K562 (cell line): ENCODE results near the gene AP1M2. TPM values are rescaled to one million over a fixed set of nuclear protein-coding genes. Genes with fewer than 3 reads are reported as not detected.

ENCODE experiments used
- ATAC-seq: fragments of 200-7000 bp; cut with Tn5 transposase; 3 replicates; pipeline ENCODE4 v1.9.1; 2020; ENCODE audit warnings: moderate library complexity
- BruUV-seq: library from RNA; stranded (reverse); fragments of 400-500 nt; replicated peaks from 2 replicates; lab custom pipeline; 2021; lab: Mats Ljungman, UMichigan
- CTCF ChIA-PET: fragments of 300-600 bp; formaldehyde crosslinking; extraction: SDS; loops from one replicate; lab custom pipeline; 2021; ENCODE audit warnings: low intra/inter-chr PET ratio; lab: Yijun Ruan, JAX
- POLR2A ChIA-PET: fragments of 300-600, 350-650 bp; sonication (Branson Sonifier 250); formaldehyde crosslinking; extraction: SDS; loops from one replicate; lab custom pipeline; 2021; ENCODE audit warnings: antibody characterized with exemption, inconsistent platforms; lab: Yijun Ruan, JAX
- DNase-seq, 4 experiments: peaks; one replicate each; pipeline versions ENCODE4 v3.0.0 to v3.0.0-alpha.2; 2011 to 2018; ENCODE audit warnings: low spot score in 3 of 4, mixed read lengths in 3 of 4; ENCODE audit errors: extremely low read depth in 1 of 4
- FAIRE-seq: peaks from 2 replicates; lab custom pipeline; 2011; peaks lifted over from hg19 to GRCh38; lab: Jason Lieb, UNC
- H2AFZ ChIP-seq: 2 replicates; pipeline ENCODE4 v1.6.0; 2011; ENCODE audit warnings: low read depth, low read length, control low read depth, inconsistent platforms
- H3K27ac ChIP-seq: fragments of 200-600 bp; 3 replicates; pipeline ENCODE4 v1.8.0; 2011; ENCODE audit warnings: low read depth, mild to moderate bottlenecking, control low read depth, inconsistent platforms, low read length, moderate library complexity, mixed read lengths; ENCODE audit errors: extremely low read depth
- H3K27me3 ChIP-seq, 2 experiments: fragments of 300-600 bp in 1 of 2; 2 replicates in 1 of 2; 3 replicates in 1 of 2; pipeline versions ENCODE4 v1.6.0 to v1.8.0; 2011; ENCODE audit warnings: inconsistent platforms in 2 of 2, low read length in 2 of 2, mild to moderate bottlenecking in 1 of 2, mixed read lengths in 1 of 2, moderate library complexity in 1 of 2; ENCODE audit not compliant: control insufficient read depth in 2 of 2, insufficient read depth in 2 of 2
- H3K36me3 ChIP-seq: fragments of 300-600 bp; 3 replicates; pipeline ENCODE4 v1.8.0; 2011; ENCODE audit warnings: mild to moderate bottlenecking, low read length, inconsistent platforms; ENCODE audit not compliant: control insufficient read depth, insufficient read depth
- H3K4me1 ChIP-seq, 2 experiments: fragments of 200-600 bp in 1 of 2; replicated peaks in 1 of 2; 2 replicates in 1 of 2; 3 replicates in 1 of 2; pipeline versions ENCODE4 v1.5.1 to v1.8.0; 2011; ENCODE audit warnings: inconsistent platforms in 2 of 2, low read length in 2 of 2, mild to moderate bottlenecking in 1 of 2, mixed read lengths in 1 of 2, moderate library complexity in 1 of 2; ENCODE audit not compliant: control insufficient read depth in 2 of 2, insufficient read depth in 2 of 2
- H3K4me2 ChIP-seq: 2 replicates; pipeline ENCODE4 v1.6.1; 2011; ENCODE audit warnings: low read length, control low read depth, inconsistent platforms, mixed read lengths; ENCODE audit not compliant: insufficient read depth
- H3K4me3 ChIP-seq: fragments of 200-600 bp; sonication (generic), shearing (Covaris generic); 2 replicates; pipeline ENCODE4 v1.5.1; 2016; ENCODE audit warnings: control low read depth, inconsistent platforms
- H3K79me2 ChIP-seq: fragments of 200-600 bp; 3 replicates; pipeline ENCODE4 v1.8.0; 2011; ENCODE audit warnings: low read length, inconsistent platforms; ENCODE audit not compliant: control insufficient read depth, insufficient read depth
- H3K9ac ChIP-seq, 2 experiments: 2 replicates each; pipeline versions ENCODE4 v1.6.0 to v1.6.1; 2011; ENCODE audit warnings: low read depth in 2 of 2, low read length in 2 of 2, control low read depth in 1 of 2, inconsistent platforms in 1 of 2, mild to moderate bottlenecking in 1 of 2, mixed read lengths in 1 of 2; ENCODE audit not compliant: insufficient read depth in 1 of 2
- H3K9me1 ChIP-seq: one replicate; pipeline ENCODE4 v1.6.0; 2011; ENCODE audit warnings: inconsistent platforms, mild to moderate bottlenecking, low read length, moderate library complexity; ENCODE audit not compliant: control insufficient read depth, insufficient read depth
- H3K9me3 ChIP-seq: replicated peaks from 2 replicates; pipeline ENCODE4 v1.5.1; 2011; ENCODE audit warnings: low read depth, low read length, inconsistent platforms; ENCODE audit not compliant: control insufficient read depth, insufficient read depth
- H4K20me1 ChIP-seq: replicated peaks from 2 replicates; pipeline ENCODE4 v1.6.1; 2011; ENCODE audit warnings: low read length, inconsistent platforms, mixed read lengths; ENCODE audit not compliant: control insufficient read depth, insufficient read depth
- CBFA2T2 ChIP-seq: fragments of 450-650 bp; conservative IDR thresholded peaks from 2 replicates; pipeline ENCODE4 v1.6.1; 2017; ENCODE audit warnings: mild to moderate bottlenecking
- FOS ChIP-seq: IDR thresholded peaks from 3 replicates; pipeline ENCODE4 v1.6.1; 2011; ENCODE audit not compliant: insufficient read length; ENCODE audit errors: extremely low read depth
- KLF1 ChIP-seq: fragments of 450-650 bp; IDR thresholded peaks from 2 replicates; pipeline ENCODE4 v1.6.1; 2016; ENCODE audit warnings: missing genetic modification characterization, missing compliant biosample characterization
- MCM2 ChIP-seq: fragments of 450-650 bp; IDR thresholded peaks from 2 replicates; pipeline ENCODE4 v1.6.1; 2017; ENCODE audit warnings: low read depth, mild to moderate bottlenecking
- MCM5 ChIP-seq: fragments of 450-650 bp; IDR thresholded peaks from 2 replicates; pipeline ENCODE4 v1.6.1; 2016; ENCODE audit warnings: low read depth
- POLR2A ChIP-seq: fragments of 450-650 bp; conservative IDR thresholded peaks from 2 replicates; pipeline ENCODE4 v1.6.1; 2016
- POLR2AphosphoS2 ChIP-seq: IDR thresholded peaks from 2 replicates; pipeline ENCODE4 v1.6.1; 2012; ENCODE audit warnings: low read length, improper control_type of control experiment
- POLR2AphosphoS5 ChIP-seq: IDR thresholded peaks from 2 replicates; pipeline ENCODE4 v1.6.1; 2011; ENCODE audit warnings: mild to moderate bottlenecking, low read depth, low read length, moderate library complexity; ENCODE audit not compliant: control insufficient read depth, insufficient read depth
- POLR2G ChIP-seq: fragments of 200-400 bp; formaldehyde crosslinking; IDR thresholded peaks from 2 replicates; pipeline ENCODE4 v1.6.1; 2017; ENCODE audit warnings: low read depth, mild to moderate bottlenecking, antibody characterized with exemption, low read length, moderate library complexity
- RBFOX2 ChIP-seq: fragments of 200-400 bp; formaldehyde crosslinking; IDR thresholded peaks from 2 replicates; pipeline ENCODE4 v1.6.1; 2017; ENCODE audit warnings: low read depth, mild to moderate bottlenecking, low read length, moderate library complexity
- RBM25 ChIP-seq: fragments of 200-400 bp; formaldehyde crosslinking; IDR thresholded peaks from 2 replicates; pipeline ENCODE4 v1.6.1; 2018; ENCODE audit warnings: low read length, low read depth, moderate library complexity; ENCODE audit not compliant: severe bottlenecking
- SUPT5H ChIP-seq: fragments of 450-650 bp; IDR thresholded peaks from 2 replicates; pipeline ENCODE4 v1.6.1; 2016
- XRCC5 ChIP-seq: fragments of 200-400 bp; formaldehyde crosslinking; IDR thresholded peaks from 2 replicates; pipeline ENCODE4 v1.6.1; 2017; ENCODE audit warnings: low read depth, mild to moderate bottlenecking, low read length
- ZBTB7A ChIP-seq: IDR thresholded peaks from 2 replicates; pipeline ENCODE4 v1.6.1; 2011; ENCODE audit warnings: low read depth, mild to moderate bottlenecking, low read length, moderate library complexity, borderline replicate concordance; ENCODE audit not compliant: control insufficient read depth
- ZKSCAN8 ChIP-seq: fragments of 200-800 bp; sonication (Bioruptor generic); IDR thresholded peaks from 2 replicates; pipeline ENCODE4 v1.6.1; 2016; ENCODE audit warnings: missing genetic modification characterization, missing compliant biosample characterization
- ZNF175 ChIP-seq: fragments of 200-800 bp; sonication (Bioruptor generic); IDR thresholded peaks from 2 replicates; pipeline ENCODE4 v1.6.1; 2016; ENCODE audit warnings: low read depth, mild to moderate bottlenecking, missing genetic modification characterization, missing compliant biosample characterization
- WGBS: fragments of 100-300 bp; shearing (Covaris generic); methylation state at CpG from one replicate; pipeline ENCODE4 v1.1.6; 2016; ENCODE audit warnings: low coverage, mixed read lengths; ENCODE audit not compliant: insufficient coverage; ENCODE audit errors: missing lambda C conversion rate; 5-methylcytosine and 5-hydroxymethylcytosine counted together
- in situ Hi-C: fragments of 300-500 bp; cut with MboI; formaldehyde crosslinking; loops from 4 replicates; pipeline ENCODE4 v1.15.0; 2018; ENCODE audit warnings: inconsistent platforms, mixed read lengths
- intact Hi-C: fragments of 100-400 bp; cut with micrococcal nuclease; formaldehyde crosslinking; loops from 2 replicates; pipeline ENCODE4 v1.14.2; 2022
- polyA plus RNA-seq, 8 experiments: library from polyadenylated mRNA; depleted of rRNA in 4 of 8; stranded (reverse) in 5 of 8; unstranded in 3 of 8; fragments of >200 nt; fragmentation: Nextera tagmentation in 2 of 8; fragmentation: Illumina TruSeq in 1 of 8; extraction: Ambion mirVana in 2 of 8; extraction: Trizol in 1 of 8; gene quantifications; 2 replicates each; pipeline versions ENCODE4 v1.2.1 to v1.2.3, GENCODE V29; 2011 to 2014; ENCODE audit warnings: inconsistent platforms in 1 of 8, missing spikeins in 1 of 8
- total RNA-seq, 7 experiments: library from RNA; depleted of rRNA in 6 of 7; stranded (reverse); fragments of >200 nt in 6 of 7; fragmentation: Illumina TruSeq in 2 of 7; extraction: Trizol in 2 of 7; gene quantifications; 2 replicates each; pipeline versions ENCODE4 v1.2.1 to v1.2.3, GENCODE V29; 2011 to 2021; ENCODE audit warnings: low replicate concordance in 1 of 7
- TF ChIP-seq, protein P1 (sequence below): fragments of 450-650 bp; IDR thresholded peaks from 2 replicates; pipeline ENCODE4 v1.6.1; 2016
- TF ChIP-seq, protein P2 (sequence below): sonication (generic); formaldehyde crosslinking; IDR thresholded peaks from 2 replicates; pipeline ENCODE4 v1.8.1; 2023; ENCODE audit warnings: mild to moderate bottlenecking, missing genetic modification reagents
- TF ChIP-seq, protein P3 (sequence below): fragments of 250-450 bp; sonication (Bioruptor Pico); IDR thresholded peaks from 2 replicates; pipeline ENCODE4 v1.8.0; 2022; ENCODE audit warnings: inconsistent platforms, mild to moderate bottlenecking, moderate library complexity, borderline replicate concordance

AP1M2 gene
- total and polyA plus RNA-seq, 9 of the 15 experiments (the other 6 are each of a cell fraction or from before 2014, with no cell fraction given), result 0.33 to 1.4 (median 0.89) TPM; not detected in 1

DNA sequence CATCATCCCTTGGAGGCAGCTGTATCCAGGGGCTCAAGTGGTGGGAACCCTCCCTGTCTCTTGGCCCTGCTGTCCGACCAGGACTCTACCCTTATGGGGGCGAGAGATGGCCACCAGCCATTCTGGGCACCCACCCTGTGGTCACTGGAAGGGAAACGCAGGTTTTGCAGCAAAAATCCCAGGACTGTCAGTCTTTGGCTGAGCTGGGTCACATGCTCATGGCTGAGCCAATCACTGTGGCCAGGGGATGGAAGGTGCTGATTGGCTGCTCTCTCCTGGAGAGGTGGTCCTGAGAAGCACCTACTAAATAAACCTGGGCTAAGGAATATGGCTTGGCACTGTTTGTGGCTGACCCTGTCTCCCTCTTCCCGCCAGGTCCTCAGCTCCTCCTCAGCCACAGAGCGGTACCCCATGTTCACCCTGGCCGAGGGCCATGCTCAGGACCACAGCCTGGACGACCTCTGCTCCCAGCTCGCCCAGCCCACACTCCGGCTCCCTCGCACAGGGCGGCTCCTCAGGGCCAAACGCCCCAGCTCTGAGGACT, 34.5 kb downstream of the AP1M2 start:
- H2AFZ ChIP-seq, result no peak overlapping the region
- H3K27me3 ChIP-seq, result no peaks in the 10 kb centered on the region
- POLR2A ChIA-PET, result interaction anchor here (0.5 to 2.0 kb wide), 9 partner anchors 8 to 136 kb away, joined by 3 to 10 read pairs (median 6); partner anchors contain the start of gene KRI1
- H3K9ac ChIP-seq, result no peak overlapping the region
- H3K9me3 ChIP-seq, result peaks cover 3% of the 10 kb centered on the region
- no TSS peak for BruUV-seq
- peak; percentile 60 to 88 (median 72) for DNase-seq
- WGBS, result 70% methylated on average over 12 of the region's 12 CpGs
- in situ Hi-C loops, result no loop called here
- H3K4me1 ChIP-seq, result peaks cover 0 to 23% of the 10 kb centered on the region in 2 experiments; a peak in 2 of 5 replicates
- no peak overlapping the region for H3K4me3 ChIP-seq
- H3K36me3 ChIP-seq, result peaks cover 90% of the 10 kb centered on the region
- H3K9me1 ChIP-seq, result no peaks in the 10 kb centered on the region
- ATAC-seq, result peak; percentile 89
- peaks cover 7% of the 10 kb centered on the region for H3K79me2 ChIP-seq
- peaks cover 11% of the 10 kb centered on the region for H4K20me1 ChIP-seq
- H3K4me2 ChIP-seq, result no peak overlapping the region
- peak; percentile 90 for FAIRE-seq
- intact Hi-C loops, result no loop called here
- H3K27ac ChIP-seq, result no peak overlapping the region
- CTCF ChIA-PET, result no interaction called here
- TF ChIP-seq CBFA2T2 (peak; percentile 33; the same call in 1 of the 2 replicates), MCM5 (no peak), XRCC5 (0 out of 2 replicates have a peak, but pooled peaks have one; percentile 28), ZKSCAN8 (CRISPR knock-in tag) (no peak), POLR2A (peak; percentile 67), RBFOX2 (peak; percentile 66), RBM25 (peak; percentile 72), POLR2AphosphoS5 (0 out of 2 replicates have a peak, but pooled peaks have one; percentile 8), POLR2G (peak; percentile 78), POLR2AphosphoS2 (peak; percentile 77), KLF1 (no peak), MCM2 (no peak), FOS (peak; percentile 43), ZBTB7A (0 out of 2 replicates have a peak, but pooled peaks have one; percentile 39), ZNF175 (no peak), SUPT5H (peak; percentile 47; the same call in 1 of the 2 replicates)
- TF ChIP-seq, protein P1, sequence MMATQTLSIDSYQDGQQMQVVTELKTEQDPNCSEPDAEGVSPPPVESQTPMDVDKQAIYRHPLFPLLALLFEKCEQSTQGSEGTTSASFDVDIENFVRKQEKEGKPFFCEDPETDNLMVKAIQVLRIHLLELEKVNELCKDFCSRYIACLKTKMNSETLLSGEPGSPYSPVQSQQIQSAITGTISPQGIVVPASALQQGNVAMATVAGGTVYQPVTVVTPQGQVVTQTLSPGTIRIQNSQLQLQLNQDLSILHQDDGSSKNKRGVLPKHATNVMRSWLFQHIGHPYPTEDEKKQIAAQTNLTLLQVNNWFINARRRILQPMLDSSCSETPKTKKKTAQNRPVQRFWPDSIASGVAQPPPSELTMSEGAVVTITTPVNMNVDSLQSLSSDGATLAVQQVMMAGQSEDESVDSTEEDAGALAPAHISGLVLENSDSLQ, result peak; percentile 83
- TF ChIP-seq, protein P2, sequence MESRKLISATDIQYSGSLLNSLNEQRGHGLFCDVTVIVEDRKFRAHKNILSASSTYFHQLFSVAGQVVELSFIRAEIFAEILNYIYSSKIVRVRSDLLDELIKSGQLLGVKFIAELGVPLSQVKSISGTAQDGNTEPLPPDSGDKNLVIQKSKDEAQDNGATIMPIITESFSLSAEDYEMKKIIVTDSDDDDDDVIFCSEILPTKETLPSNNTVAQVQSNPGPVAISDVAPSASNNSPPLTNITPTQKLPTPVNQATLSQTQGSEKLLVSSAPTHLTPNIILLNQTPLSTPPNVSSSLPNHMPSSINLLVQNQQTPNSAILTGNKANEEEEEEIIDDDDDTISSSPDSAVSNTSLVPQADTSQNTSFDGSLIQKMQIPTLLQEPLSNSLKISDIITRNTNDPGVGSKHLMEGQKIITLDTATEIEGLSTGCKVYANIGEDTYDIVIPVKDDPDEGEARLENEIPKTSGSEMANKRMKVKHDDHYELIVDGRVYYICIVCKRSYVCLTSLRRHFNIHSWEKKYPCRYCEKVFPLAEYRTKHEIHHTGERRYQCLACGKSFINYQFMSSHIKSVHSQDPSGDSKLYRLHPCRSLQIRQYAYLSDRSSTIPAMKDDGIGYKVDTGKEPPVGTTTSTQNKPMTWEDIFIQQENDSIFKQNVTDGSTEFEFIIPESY (CRISPR knock-in tag), result peak; percentile 81
- TF ChIP-seq, protein P3, sequence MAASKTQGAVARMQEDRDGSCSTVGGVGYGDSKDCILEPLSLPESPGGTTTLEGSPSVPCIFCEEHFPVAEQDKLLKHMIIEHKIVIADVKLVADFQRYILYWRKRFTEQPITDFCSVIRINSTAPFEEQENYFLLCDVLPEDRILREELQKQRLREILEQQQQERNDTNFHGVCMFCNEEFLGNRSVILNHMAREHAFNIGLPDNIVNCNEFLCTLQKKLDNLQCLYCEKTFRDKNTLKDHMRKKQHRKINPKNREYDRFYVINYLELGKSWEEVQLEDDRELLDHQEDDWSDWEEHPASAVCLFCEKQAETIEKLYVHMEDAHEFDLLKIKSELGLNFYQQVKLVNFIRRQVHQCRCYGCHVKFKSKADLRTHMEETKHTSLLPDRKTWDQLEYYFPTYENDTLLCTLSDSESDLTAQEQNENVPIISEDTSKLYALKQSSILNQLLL (CRISPR knock-in tag), result no peak
